ENCODE results near the gene TMEM40. TPM values are rescaled to one million over a fixed set of nuclear protein-coding genes. Genes with fewer than 3 reads are reported as not detected.

Gene TMEM40
- polyA plus RNA-seq, 1 of the 3 experiments (the other 2 are of a cell fraction), result 0.05 TPM

- no peak for TF ChIP-seq FOXJ3 (CRISPR knock-in tag; IDR thresholded peaks at IDR 0.05)
- no peak for TF ChIP-seq FOSL2 (IDR thresholded peaks at IDR 0.05; ENCODE audit: borderline replicate concordance, low read depth)
- no peak for TF ChIP-seq TEAD4 (IDR thresholded peaks at IDR 0.05; ENCODE audit: borderline replicate concordance, insufficient read depth)
- no peak for TF ChIP-seq CTCF (IDR thresholded peaks at IDR 0.05)
- TF ChIP-seq SIN3A (IDR thresholded peaks at IDR 0.05; ENCODE audit: borderline replicate concordance, low read depth, low read length), result no peak
- no peak for TF ChIP-seq ZBTB33 (IDR thresholded peaks at IDR 0.05; ENCODE audit: borderline replicate concordance, low read depth)
- no peak for TF ChIP-seq ELF1 (IDR thresholded peaks at IDR 0.05)
- no peak for TF ChIP-seq EZH2phosphoT487 (IDR thresholded peaks at IDR 0.05; ENCODE audit: borderline replicate concordance, low read depth)
These were observed 48.0 kb upstream of the TMEM40 start (continued) for GRCh38 chr3:12807066-12807465.

- 80% methylated on average over 11 of the region's 12 CpGs for WGBS (ENCODE audit: low lambda C conversion rate)
- Histone ChIP-seq H3F3A (replicated peaks; ENCODE audit: insufficient read depth) (peaks cover under 1% of the 10 kb centered on the region), H3K4me1 (ENCODE audit: control insufficient read depth in 1 of 2, insufficient read depth in 2 of 2, low read depth in 1 of 2, low read length in 1 of 2) (no peaks in the 10 kb centered on the region; a peak in 1 of 4 replicates), H3K4me3 (ENCODE audit: low read depth in 2 of 2, low read length in 1 of 2) (no peak overlapping the region), H3K27ac (ENCODE audit: low read depth in 2 of 2, low read length in 1 of 2) (no peak overlapping the region), H3K9me2 (no peaks in the 10 kb centered on the region), H3K9me3 (no peaks in the 10 kb centered on the region), H3K27me3 (ENCODE audit: insufficient read depth) (no peaks in the 10 kb centered on the region), H2AFZ (ENCODE audit: low read depth) (no peak overlapping the region), H3K36me3 (replicated peaks in 1 of 2; ENCODE audit: control insufficient read depth in 1 of 2, insufficient read depth in 2 of 2, low read length in 1 of 2) (no peaks in the 10 kb centered on the region), H3K9ac (no peak overlapping the region), H4K20me1 (ENCODE audit: insufficient read depth) (no peaks in the 10 kb centered on the region), H3K79me2 (ENCODE audit: insufficient read depth) (no peaks in the 10 kb centered on the region), H3K4me2 (no peak overlapping the region)
- TF ChIP-seq IRF3 (IDR thresholded peaks at IDR 0.05; ENCODE audit: low read depth, low read length) (no peak), FOXJ3 (CRISPR knock-in tag; IDR thresholded peaks at IDR 0.05) (no peak), TCF12 (IDR thresholded peaks at IDR 0.05) (no peak), CTCF (IDR thresholded peaks at IDR 0.05) (no peak), JUND (IDR thresholded peaks at IDR 0.05) (no peak), MAX (IDR thresholded peaks at IDR 0.05; ENCODE audit: low read depth) (no peak), YY1 (IDR thresholded peaks at IDR 0.05; ENCODE audit: low read depth) (no peak), TAF1 (IDR thresholded peaks at IDR 0.05; ENCODE audit: borderline replicate concordance, low read depth, low read length) (no peak), TEAD4 (IDR thresholded peaks at IDR 0.05; ENCODE audit: borderline replicate concordance, insufficient read depth) (no peak), RXRA (IDR thresholded peaks at IDR 0.05; ENCODE audit: borderline replicate concordance, low read depth) (no peak)
- CTCF ChIA-PET, result interaction anchor here (0.8 kb wide), 1 partner anchor 83 kb away, joined by 3 read pairs; no protein-coding TSS in a partner anchor
- POLR2A ChIA-PET, result no interaction called here
- no peak for DNase-seq
These were observed 44.3 kb upstream of the TMEM40 start for GRCh38 chr3:12803371-12803770.

Measured in SK-N-SH (cell line).